Chondrocyte (in vitro differentiated cells): ENCODE results near the gene TLE1. TPM values are rescaled to one million over a fixed set of nuclear protein-coding genes. Genes with fewer than 3 reads are reported as not detected.

ENCODE experiments used
- DNase-seq: peaks from one replicate; pipeline ENCODE4 v3.0.0; 2021; ENCODE audit warnings: mixed read lengths, low spot score
- H3K27ac Mint-ChIP-seq: one replicate; pipeline ENCODE4 v1.8.0; 2021; ENCODE audit warnings: mild to moderate bottlenecking, moderate library complexity, mixed read lengths; ENCODE audit not compliant: unreplicated experiment
- H3K27me3 Mint-ChIP-seq: 2 replicates; pipeline ENCODE4 v1.8.0; 2021; ENCODE audit warnings: low read depth, mixed read lengths
- H3K36me3 Mint-ChIP-seq: 2 replicates; pipeline ENCODE4 v1.8.0; 2021; ENCODE audit warnings: low read depth, mixed read lengths
- H3K4me1 Mint-ChIP-seq: 2 replicates; pipeline ENCODE4 v1.8.0; 2021; ENCODE audit warnings: low read depth, mild to moderate bottlenecking, mixed read lengths
- H3K4me3 Mint-ChIP-seq: one replicate; pipeline ENCODE4 v1.8.0; 2021; ENCODE audit warnings: mild to moderate bottlenecking, moderate library complexity, mixed read lengths; ENCODE audit not compliant: unreplicated experiment
- H3K9me3 Mint-ChIP-seq: 2 replicates; pipeline ENCODE4 v1.8.0; 2021; ENCODE audit warnings: low read depth, mixed read lengths
- total RNA-seq: library from RNA; stranded (reverse); gene quantifications from 3 replicates; pipeline ENCODE4 v1.2.1, GENCODE V29; 2021
- TF ChIP-seq, protein P1 (sequence below): fragments of 200-600 bp; sonication (generic); IDR thresholded peaks from 2 replicates; pipeline ENCODE4 v1.5.0; 2021; ENCODE audit warnings: antibody characterized with exemption, mild to moderate bottlenecking, moderate library complexity

Gene TLE1
- total RNA-seq, 1 donor from 2014 or later, result 12.6 TPM

DNA sequence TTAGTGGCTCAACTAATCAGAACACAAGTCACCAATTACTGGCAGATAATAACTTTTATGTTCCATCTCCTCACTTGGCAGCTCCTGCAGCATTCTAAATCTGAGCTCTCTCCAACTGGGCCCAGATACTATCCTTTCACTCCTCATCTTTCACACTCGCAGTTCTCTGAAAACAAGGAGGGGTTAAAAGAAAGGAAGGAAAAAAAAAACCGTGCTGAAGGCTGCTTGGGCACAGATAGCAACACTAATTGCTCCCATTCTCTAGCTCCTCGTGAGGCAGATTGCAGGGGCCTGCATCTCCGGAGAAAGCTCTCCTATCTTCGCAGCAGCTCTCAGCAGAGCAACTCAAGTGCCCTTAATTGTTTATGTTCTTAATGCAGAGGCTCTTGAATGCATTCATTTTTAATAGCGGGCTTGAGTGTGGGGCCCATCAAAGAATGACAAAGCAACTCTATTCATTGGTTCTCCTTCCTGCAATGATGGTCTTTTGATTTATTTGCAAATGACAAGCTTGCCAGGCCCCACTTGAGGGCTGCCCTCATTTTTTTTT, 23.9 kb downstream of the TLE1 start:
- no peak for DNase-seq
- Mint-ChIP-seq H3K27me3 (no peaks in the 10 kb centered on the region), H3K9me3 (no peaks in the 10 kb centered on the region), H3K4me3 (no peak overlapping the region), H3K27ac (no peak overlapping the region), H3K36me3 (no peaks in the 10 kb centered on the region), H3K4me1 (peaks cover 27% of the 10 kb centered on the region)
- TF ChIP-seq, protein P1, sequence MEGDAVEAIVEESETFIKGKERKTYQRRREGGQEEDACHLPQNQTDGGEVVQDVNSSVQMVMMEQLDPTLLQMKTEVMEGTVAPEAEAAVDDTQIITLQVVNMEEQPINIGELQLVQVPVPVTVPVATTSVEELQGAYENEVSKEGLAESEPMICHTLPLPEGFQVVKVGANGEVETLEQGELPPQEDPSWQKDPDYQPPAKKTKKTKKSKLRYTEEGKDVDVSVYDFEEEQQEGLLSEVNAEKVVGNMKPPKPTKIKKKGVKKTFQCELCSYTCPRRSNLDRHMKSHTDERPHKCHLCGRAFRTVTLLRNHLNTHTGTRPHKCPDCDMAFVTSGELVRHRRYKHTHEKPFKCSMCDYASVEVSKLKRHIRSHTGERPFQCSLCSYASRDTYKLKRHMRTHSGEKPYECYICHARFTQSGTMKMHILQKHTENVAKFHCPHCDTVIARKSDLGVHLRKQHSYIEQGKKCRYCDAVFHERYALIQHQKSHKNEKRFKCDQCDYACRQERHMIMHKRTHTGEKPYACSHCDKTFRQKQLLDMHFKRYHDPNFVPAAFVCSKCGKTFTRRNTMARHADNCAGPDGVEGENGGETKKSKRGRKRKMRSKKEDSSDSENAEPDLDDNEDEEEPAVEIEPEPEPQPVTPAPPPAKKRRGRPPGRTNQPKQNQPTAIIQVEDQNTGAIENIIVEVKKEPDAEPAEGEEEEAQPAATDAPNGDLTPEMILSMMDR, result no peak

DNA sequence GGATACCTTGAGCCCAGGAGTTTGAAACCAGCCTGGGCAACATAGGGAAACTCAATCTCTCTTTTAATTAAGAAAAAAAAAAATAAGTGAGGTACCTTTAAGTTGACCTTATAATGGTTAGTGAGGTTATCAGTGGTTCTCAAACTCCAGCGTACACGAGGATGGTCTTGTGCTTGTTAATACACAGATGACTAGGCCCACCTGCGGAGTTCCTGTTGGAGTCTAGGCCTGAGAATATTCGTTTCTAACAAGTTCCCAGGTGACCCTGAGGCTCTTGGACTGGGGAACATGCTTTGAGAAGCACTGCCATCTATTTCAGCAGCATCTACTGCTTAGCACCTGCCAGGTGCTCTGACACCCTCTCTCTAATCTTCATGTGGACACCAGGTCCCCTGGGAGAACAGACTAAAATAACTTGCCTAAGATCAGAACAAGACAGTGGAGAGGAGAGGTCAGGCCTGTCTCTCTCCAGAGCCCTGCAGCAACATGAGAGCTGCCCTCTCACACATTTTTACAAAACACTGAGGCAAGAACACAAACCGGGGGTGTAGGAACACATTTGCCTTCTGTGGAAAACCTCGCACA, 24.6 kb downstream of the TLE1 start:
- Mint-ChIP-seq H3K4me3 (no peak overlapping the region), H3K27ac (no peak overlapping the region), H3K4me1 (peaks cover 27% of the 10 kb centered on the region), H3K9me3 (no peaks in the 10 kb centered on the region), H3K36me3 (no peaks in the 10 kb centered on the region), H3K27me3 (no peaks in the 10 kb centered on the region)
- TF ChIP-seq, protein P1, result no peak
- DNase-seq, result no peak

DNA sequence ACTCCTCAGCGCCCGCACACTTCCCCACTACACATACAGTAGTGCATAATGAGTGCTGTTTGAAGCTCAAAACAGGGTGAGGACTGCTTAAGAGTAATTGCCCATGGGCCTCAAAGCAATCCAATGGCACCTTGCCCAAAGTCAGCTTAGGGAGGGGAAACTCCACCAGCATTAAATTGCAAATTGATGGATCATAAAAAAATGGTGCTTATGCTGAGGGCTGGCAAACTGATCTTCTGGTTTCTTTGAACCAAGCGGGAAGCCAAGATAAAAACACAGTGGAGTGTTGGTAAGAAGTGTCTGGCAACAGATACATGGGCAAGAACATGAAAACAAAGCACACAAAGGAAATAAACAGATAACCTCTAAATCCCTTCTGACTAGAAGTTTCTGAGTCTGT, 28.0 kb downstream of the TLE1 start:
- TF ChIP-seq, protein P1, result no peak
- H3K27ac Mint-ChIP-seq, result no peak overlapping the region
- H3K36me3 Mint-ChIP-seq, result no peaks in the 10 kb centered on the region
- no peak for DNase-seq
- H3K4me1 Mint-ChIP-seq, result peaks cover 28% of the 10 kb centered on the region
- H3K27me3 Mint-ChIP-seq, result no peaks in the 10 kb centered on the region
- no peaks in the 10 kb centered on the region for H3K9me3 Mint-ChIP-seq
- H3K4me3 Mint-ChIP-seq, result no peak overlapping the region

DNA sequence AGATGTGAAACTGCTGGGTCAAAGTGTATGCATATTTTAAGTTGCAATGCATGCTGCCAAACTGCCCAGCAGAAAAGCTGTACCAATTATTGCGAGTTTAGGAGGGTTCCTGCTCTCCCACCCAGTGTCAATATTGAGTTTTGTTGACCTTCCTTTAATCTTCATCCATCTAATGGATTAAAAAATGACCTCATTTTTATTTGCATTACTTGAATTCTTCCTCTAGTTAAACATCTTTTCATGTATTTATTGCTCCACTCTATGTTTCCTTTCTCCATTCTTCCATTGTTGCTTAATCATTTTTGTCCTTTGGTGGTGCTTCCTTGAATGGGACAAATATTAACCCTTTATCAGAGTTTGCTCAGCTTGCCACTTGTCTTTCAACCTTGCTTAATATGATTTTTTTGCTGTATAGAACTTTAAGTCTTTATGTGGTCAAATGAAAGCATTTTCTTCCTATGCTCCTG, 32.4 kb downstream of the TLE1 start:
- H3K9me3 Mint-ChIP-seq, result no peaks in the 10 kb centered on the region
- H3K27me3 Mint-ChIP-seq, result no peaks in the 10 kb centered on the region
- no peak overlapping the region for H3K27ac Mint-ChIP-seq
- TF ChIP-seq, protein P1, result no peak
- no peak for DNase-seq
- H3K4me1 Mint-ChIP-seq, result peaks cover 25% of the 10 kb centered on the region
- peaks cover 3% of the 10 kb centered on the region for H3K36me3 Mint-ChIP-seq
- no peak overlapping the region for H3K4me3 Mint-ChIP-seq

DNA sequence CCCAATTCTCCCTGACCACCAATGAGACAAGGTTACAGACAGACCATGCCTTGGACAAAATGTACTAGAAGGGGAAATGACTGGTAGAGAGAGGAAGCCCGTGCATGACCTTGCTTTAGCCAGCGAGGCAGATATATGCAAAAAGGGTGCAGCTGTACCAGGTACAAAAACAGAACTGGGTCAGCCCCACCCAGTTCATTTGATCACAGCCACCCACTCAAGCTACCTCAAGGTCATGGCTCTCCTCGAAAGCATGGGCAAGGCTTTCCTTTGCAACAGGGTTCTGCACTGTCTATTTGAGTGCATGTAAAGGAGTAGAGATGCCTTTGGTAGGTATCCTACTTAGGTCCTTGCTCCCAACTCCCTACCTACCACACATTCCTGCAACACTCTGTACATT, 33.3 kb downstream of the TLE1 start:
- Mint-ChIP-seq H3K27me3 (no peaks in the 10 kb centered on the region), H3K27ac (no peak overlapping the region), H3K9me3 (no peaks in the 10 kb centered on the region), H3K4me1 (peaks cover 18% of the 10 kb centered on the region), H3K36me3 (peaks cover 8% of the 10 kb centered on the region), H3K4me3 (no peak overlapping the region)
- TF ChIP-seq, protein P1, result no peak
- DNase-seq, result no peak
